ENCODE data around the gene GPR132.

Gene GPR132

GRCh38 chr14:105055334-105055733 is 9.9 kb downstream of the GPR132 start:
- Histone ChIP-seq H2AFZ (ENCODE audit: low read depth, low read length) (no peak overlapping the region), H3K27me3 (ENCODE audit: control insufficient read depth in 1 of 2, insufficient read depth in 1 of 2, low read length in 2 of 2) (peaks cover 10 to 41% of the 10 kb centered on the region in 2 experiments), H2BK12ac (ENCODE audit: low read length in 2 of 2) (no peak overlapping the region), H3K14ac (ENCODE audit: low read length in 2 of 2) (no peak overlapping the region), H3K79me1 (replicated peaks; ENCODE audit: low read length, poor library complexity, severe bottlenecking) (no peaks in the 10 kb centered on the region), H2BK5ac (ENCODE audit: low read depth, low read length, poor library complexity, severe bottlenecking) (no peak overlapping the region), H4K91ac (ENCODE audit: low read length) (no peak overlapping the region), H3K4me2 (ENCODE audit: low read length, poor library complexity, severe bottlenecking) (no peak overlapping the region), H4K8ac (ENCODE audit: low read length) (no peak overlapping the region), H3K4me1 (ENCODE audit: control insufficient read depth, insufficient read depth, low read depth, low read length) (peaks cover 12% of the 10 kb centered on the region), H3K36me3 (ENCODE audit: control insufficient read depth in 1 of 2, insufficient read depth in 2 of 2, low read depth in 1 of 2, low read length in 2 of 2) (no peaks in the 10 kb centered on the region), H3K18ac (ENCODE audit: low read depth in 1 of 2, low read length in 2 of 2) (no peak overlapping the region), H2BK15ac (ENCODE audit: low read depth, poor library complexity, severe bottlenecking) (no peak overlapping the region), H3K27ac (ENCODE audit: low read length, poor library complexity, severe bottlenecking) (no peak overlapping the region), H3K23ac (ENCODE audit: low read length in 2 of 2) (no peak overlapping the region), H3K4me3 (ENCODE audit: insufficient read depth in 1 of 2, low read depth in 1 of 2, low read length in 2 of 2) (no peak overlapping the region), H3K4ac (ENCODE audit: low read depth in 1 of 2, low read length in 2 of 2) (no peak overlapping the region), H3K9ac (ENCODE audit: low read length) (no peak overlapping the region), H3K9me3 (ENCODE audit: control insufficient read depth, low read length) (no peaks in the 10 kb centered on the region), H2AK5ac (ENCODE audit: low read length, severe bottlenecking) (no peak overlapping the region), H2BK120ac (ENCODE audit: low read depth, low read length) (no peak overlapping the region)
- no peak for DNase-seq
- WGBS: 80% methylated on average over 15 of the region's 15 CpGs

DNA sequence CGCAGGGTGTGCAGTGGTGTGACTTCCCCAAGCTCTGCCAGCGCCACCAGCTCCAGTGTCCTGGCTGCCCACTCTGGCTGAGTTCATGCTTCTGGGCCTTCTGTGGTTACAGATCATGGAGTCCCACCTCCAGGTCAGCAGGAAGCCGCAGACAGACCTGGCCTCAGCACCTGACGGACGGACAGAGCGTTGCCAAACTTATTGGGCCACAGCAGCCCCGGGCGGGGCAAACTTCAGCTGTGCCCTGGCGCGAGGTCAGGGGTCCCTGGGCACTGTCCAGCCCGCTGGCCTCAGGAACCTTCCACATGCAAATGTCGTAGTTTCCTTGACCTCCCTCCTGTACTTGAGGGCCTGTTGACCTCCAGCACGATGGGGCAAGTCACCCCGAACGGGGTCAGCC is 11.2 kb downstream of the GPR132 start:
- Histone ChIP-seq H3K9me3 (ENCODE audit: control insufficient read depth, low read length) (no peaks in the 10 kb centered on the region), H3K79me1 (replicated peaks; ENCODE audit: low read length, poor library complexity, severe bottlenecking) (no peaks in the 10 kb centered on the region), H3K4ac (ENCODE audit: low read depth in 1 of 2, low read length in 2 of 2) (no peak overlapping the region), H2BK5ac (ENCODE audit: low read depth, low read length, poor library complexity, severe bottlenecking) (no peak overlapping the region), H2AFZ (ENCODE audit: low read depth, low read length) (no peak overlapping the region), H3K4me1 (ENCODE audit: control insufficient read depth, insufficient read depth, low read depth, low read length) (peaks cover 18% of the 10 kb centered on the region), H2BK120ac (ENCODE audit: low read depth, low read length) (no peak overlapping the region), H3K27me3 (ENCODE audit: control insufficient read depth in 1 of 2, insufficient read depth in 1 of 2, low read length in 2 of 2) (peaks cover 10 to 34% of the 10 kb centered on the region in 2 experiments), H2BK15ac (ENCODE audit: low read depth, poor library complexity, severe bottlenecking) (no peak overlapping the region), H4K8ac (ENCODE audit: low read length) (no peak overlapping the region), H2AK5ac (ENCODE audit: low read length, severe bottlenecking) (no peak overlapping the region), H3K4me3 (ENCODE audit: insufficient read depth in 1 of 2, low read depth in 1 of 2, low read length in 2 of 2) (no peak overlapping the region), H3K4me2 (ENCODE audit: low read length, poor library complexity, severe bottlenecking) (no peak overlapping the region), H4K91ac (ENCODE audit: low read length) (no peak overlapping the region), H3K9ac (ENCODE audit: low read length) (no peak overlapping the region), H3K14ac (ENCODE audit: low read length in 2 of 2) (no peak overlapping the region), H3K27ac (ENCODE audit: low read length, poor library complexity, severe bottlenecking) (no peak overlapping the region), H3K36me3 (ENCODE audit: control insufficient read depth in 1 of 2, insufficient read depth in 2 of 2, low read depth in 1 of 2, low read length in 2 of 2) (no peaks in the 10 kb centered on the region), H3K23ac (ENCODE audit: low read length in 2 of 2) (no peak overlapping the region), H2BK12ac (ENCODE audit: low read length in 2 of 2) (no peak overlapping the region), H3K18ac (ENCODE audit: low read depth in 1 of 2, low read length in 2 of 2) (no peak overlapping the region)
- no peak for DNase-seq
- 92% methylated on average over 15 of the region's 15 CpGs for WGBS

DNA sequence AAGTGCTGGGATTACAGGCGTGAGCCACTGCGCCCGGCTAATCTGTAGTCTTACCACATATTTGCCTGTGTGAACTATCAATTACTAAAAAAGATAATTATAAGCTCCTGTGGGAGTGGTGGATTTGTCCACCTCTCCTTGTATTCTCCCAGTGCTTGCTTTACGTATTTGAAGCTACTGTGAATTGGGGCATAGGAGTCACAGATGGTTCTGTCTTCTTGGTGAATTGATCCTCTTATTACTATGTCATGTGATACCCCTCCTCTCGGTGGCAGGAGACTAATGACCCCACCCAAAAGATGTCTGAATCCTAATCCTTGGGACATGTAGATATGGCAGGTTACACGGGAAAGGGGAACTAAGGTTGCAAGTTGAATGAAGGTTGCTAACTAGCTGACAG is 11.8 kb downstream of the GPR132 start:
- Histone ChIP-seq H4K8ac (ENCODE audit: low read length) (no peak overlapping the region), H2BK120ac (ENCODE audit: low read depth, low read length) (no peak overlapping the region), H3K36me3 (ENCODE audit: control insufficient read depth in 1 of 2, insufficient read depth in 2 of 2, low read depth in 1 of 2, low read length in 2 of 2) (no peaks in the 10 kb centered on the region), H2BK12ac (ENCODE audit: low read length in 2 of 2) (no peak overlapping the region), H4K91ac (ENCODE audit: low read length) (no peak overlapping the region), H3K27me3 (ENCODE audit: control insufficient read depth in 1 of 2, insufficient read depth in 1 of 2, low read length in 2 of 2) (peaks cover 10 to 28% of the 10 kb centered on the region in 2 experiments), H3K14ac (ENCODE audit: low read length in 2 of 2) (no peak overlapping the region), H3K18ac (ENCODE audit: low read depth in 1 of 2, low read length in 2 of 2) (no peak overlapping the region), H3K23ac (ENCODE audit: low read length in 2 of 2) (no peak overlapping the region), H2AK5ac (ENCODE audit: low read length, severe bottlenecking) (no peak overlapping the region), H3K79me1 (replicated peaks; ENCODE audit: low read length, poor library complexity, severe bottlenecking) (no peaks in the 10 kb centered on the region), H3K9ac (ENCODE audit: low read length) (no peak overlapping the region), H3K9me3 (ENCODE audit: control insufficient read depth, low read length) (no peaks in the 10 kb centered on the region), H2BK5ac (ENCODE audit: low read depth, low read length, poor library complexity, severe bottlenecking) (no peak overlapping the region), H3K4me3 (ENCODE audit: insufficient read depth in 1 of 2, low read depth in 1 of 2, low read length in 2 of 2) (no peak overlapping the region), H3K27ac (ENCODE audit: low read length, poor library complexity, severe bottlenecking) (no peak overlapping the region), H2AFZ (ENCODE audit: low read depth, low read length) (no peak overlapping the region), H2BK15ac (ENCODE audit: low read depth, poor library complexity, severe bottlenecking) (no peak overlapping the region), H3K4me1 (ENCODE audit: control insufficient read depth, insufficient read depth, low read depth, low read length) (peaks cover 18% of the 10 kb centered on the region), H3K4me2 (ENCODE audit: low read length, poor library complexity, severe bottlenecking) (no peak overlapping the region), H3K4ac (ENCODE audit: low read depth in 1 of 2, low read length in 2 of 2) (no peak overlapping the region)
- 97% methylated on average over 3 of the region's 6 CpGs for WGBS
- DNase-seq: no peak

GRCh38 chr14:105052110-105052458 is 13.1 kb downstream of the GPR132 start:
- Histone ChIP-seq H4K8ac (ENCODE audit: low read length) (no peak overlapping the region), H3K4me2 (ENCODE audit: low read length, poor library complexity, severe bottlenecking) (no peak overlapping the region), H3K4ac (ENCODE audit: low read depth in 1 of 2, low read length in 2 of 2) (no peak overlapping the region), H3K27ac (ENCODE audit: low read length, poor library complexity, severe bottlenecking) (no peak overlapping the region), H3K14ac (ENCODE audit: low read length in 2 of 2) (no peak overlapping the region), H2BK15ac (ENCODE audit: low read depth, poor library complexity, severe bottlenecking) (no peak overlapping the region), H3K9me3 (ENCODE audit: control insufficient read depth, low read length) (no peaks in the 10 kb centered on the region), H3K4me1 (ENCODE audit: control insufficient read depth, insufficient read depth, low read depth, low read length) (peaks cover 18% of the 10 kb centered on the region), H3K9ac (ENCODE audit: low read length) (no peak overlapping the region), H2AFZ (ENCODE audit: low read depth, low read length) (no peak overlapping the region), H2BK5ac (ENCODE audit: low read depth, low read length, poor library complexity, severe bottlenecking) (no peak overlapping the region), H2AK5ac (ENCODE audit: low read length, severe bottlenecking) (no peak overlapping the region), H3K4me3 (ENCODE audit: insufficient read depth in 1 of 2, low read depth in 1 of 2, low read length in 2 of 2) (no peak overlapping the region), H3K27me3 (ENCODE audit: control insufficient read depth in 1 of 2, insufficient read depth in 1 of 2, low read length in 2 of 2) (peaks cover 10 to 28% of the 10 kb centered on the region in 2 experiments), H4K91ac (ENCODE audit: low read length) (no peak overlapping the region), H3K36me3 (ENCODE audit: control insufficient read depth in 1 of 2, insufficient read depth in 2 of 2, low read depth in 1 of 2, low read length in 2 of 2) (peaks cover 0 to 4% of the 10 kb centered on the region in 2 experiments), H3K18ac (ENCODE audit: low read depth in 1 of 2, low read length in 2 of 2) (no peak overlapping the region), H2BK12ac (ENCODE audit: low read length in 2 of 2) (no peak overlapping the region), H2BK120ac (ENCODE audit: low read depth, low read length) (no peak overlapping the region), H3K79me1 (replicated peaks; ENCODE audit: low read length, poor library complexity, severe bottlenecking) (no peaks in the 10 kb centered on the region), H3K23ac (ENCODE audit: low read length in 2 of 2) (no peak overlapping the region)
- WGBS: 79% methylated on average over 3 of the region's 4 CpGs
- no peak for DNase-seq
